Rectal smooth muscle tissue (tissue), 1 donor: ENCODE data around the gene LRP8.

Experiments
- H3K27ac ChIP-seq: one replicate; pipeline ENCODE4 v1.7.0; 2013; ENCODE audit warnings: low read depth, low read length, inconsistent platforms
- H3K27me3 ChIP-seq: one replicate; pipeline ENCODE4 v1.7.0; 2013; ENCODE audit warnings: low read length; ENCODE audit not compliant: control insufficient read depth, insufficient read depth
- H3K36me3 ChIP-seq: one replicate; pipeline ENCODE4 v1.7.0; 2013; ENCODE audit warnings: low read length; ENCODE audit not compliant: control insufficient read depth, insufficient read depth
- H3K4me1 ChIP-seq: one replicate; pipeline ENCODE4 v1.7.0; 2013; ENCODE audit warnings: low read length; ENCODE audit not compliant: control insufficient read depth, insufficient read depth
- H3K4me3 ChIP-seq: one replicate; pipeline ENCODE4 v1.7.0; 2013; ENCODE audit warnings: low read length
- H3K9ac ChIP-seq: one replicate; pipeline ENCODE4 v1.7.0; 2013; ENCODE audit warnings: low read length

Gene LRP8

GRCh38 chr1:53313556-53313955 is 14.3 kb downstream of the LRP8 start:
- Histone ChIP-seq H3K36me3 (no peaks in the 10 kb centered on the region), H3K27ac (no peak overlapping the region), H3K27me3 (no peaks in the 10 kb centered on the region), H3K4me1 (no peaks in the 10 kb centered on the region), H3K4me3 (no peak overlapping the region), H3K9ac (no peak overlapping the region)

DNA sequence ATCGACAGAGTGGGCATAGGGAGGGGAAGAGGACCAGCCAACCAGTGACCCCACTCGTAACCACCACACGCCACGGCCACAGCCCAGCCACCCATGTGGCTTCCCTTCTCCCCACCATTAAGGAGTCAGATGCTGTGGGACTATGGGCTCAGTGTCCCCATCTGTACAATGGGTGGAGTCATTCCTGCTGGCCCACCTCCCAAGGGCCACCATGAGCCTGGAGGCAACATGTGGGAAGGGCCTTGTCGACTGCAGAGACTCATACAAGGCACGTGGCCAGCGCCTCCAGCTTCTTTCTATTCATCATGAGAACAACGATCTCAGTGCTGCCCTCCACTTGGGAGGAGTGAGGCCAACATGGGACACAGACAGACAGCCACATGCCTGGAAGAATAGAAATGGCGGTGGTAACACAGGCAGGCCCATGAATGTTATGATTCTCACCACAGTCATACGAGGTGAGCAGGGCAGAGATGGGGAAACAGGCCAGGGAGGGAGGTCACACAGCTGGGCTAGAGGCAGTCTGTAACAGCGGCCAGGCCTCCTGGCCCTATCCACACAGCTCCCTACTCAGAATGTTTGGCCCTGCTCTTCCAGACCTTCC is 16.1 kb downstream of the LRP8 start:
- Histone ChIP-seq H3K36me3 (no peaks in the 10 kb centered on the region), H3K9ac (no peak overlapping the region), H3K27ac (no peak overlapping the region), H3K4me1 (no peaks in the 10 kb centered on the region), H3K27me3 (no peaks in the 10 kb centered on the region), H3K4me3 (no peak overlapping the region)

DNA sequence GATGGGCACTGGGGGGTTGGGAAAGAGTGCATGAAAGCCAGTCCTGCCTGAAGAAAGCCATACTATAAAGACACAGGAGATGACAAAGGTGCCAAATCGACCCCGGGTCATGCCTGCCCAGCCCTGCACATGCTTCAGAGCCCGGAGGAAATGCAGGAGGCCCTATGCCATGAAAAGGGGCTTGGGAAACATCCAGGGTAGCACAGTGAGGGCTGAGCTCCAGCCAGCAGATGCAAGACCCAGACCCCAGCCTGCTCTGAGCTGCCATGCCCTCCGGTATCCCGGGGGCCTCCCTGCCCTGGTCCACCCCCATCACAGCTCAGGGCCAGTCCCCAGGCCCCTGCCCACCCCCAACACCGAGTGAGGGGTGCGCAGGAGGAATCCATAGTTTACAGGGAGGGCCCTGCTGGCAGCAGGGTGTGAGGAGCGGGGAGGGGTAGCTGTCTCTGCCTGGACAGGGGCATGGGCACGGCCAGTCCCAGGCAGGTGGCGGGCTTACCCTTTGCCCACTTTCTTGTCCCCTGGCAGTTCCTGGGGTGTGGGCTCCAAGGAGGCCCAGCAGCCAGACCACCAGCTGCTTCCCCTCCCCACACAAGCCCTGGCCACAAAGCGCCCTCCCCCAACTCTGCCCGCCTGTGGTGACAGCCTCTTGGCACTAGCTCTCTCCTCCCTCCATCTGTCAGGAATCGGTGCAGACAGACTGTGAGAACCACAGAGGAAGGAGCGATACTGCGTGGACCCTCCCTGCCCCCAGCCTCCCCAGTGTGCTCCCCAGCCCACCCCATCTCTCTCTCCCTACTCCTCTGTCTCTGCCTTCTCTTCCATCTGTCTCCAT is 16.8 kb downstream of the LRP8 start:
- Histone ChIP-seq H3K4me1 (no peaks in the 10 kb centered on the region), H3K4me3 (no peak overlapping the region), H3K27ac (no peak overlapping the region)

DNA sequence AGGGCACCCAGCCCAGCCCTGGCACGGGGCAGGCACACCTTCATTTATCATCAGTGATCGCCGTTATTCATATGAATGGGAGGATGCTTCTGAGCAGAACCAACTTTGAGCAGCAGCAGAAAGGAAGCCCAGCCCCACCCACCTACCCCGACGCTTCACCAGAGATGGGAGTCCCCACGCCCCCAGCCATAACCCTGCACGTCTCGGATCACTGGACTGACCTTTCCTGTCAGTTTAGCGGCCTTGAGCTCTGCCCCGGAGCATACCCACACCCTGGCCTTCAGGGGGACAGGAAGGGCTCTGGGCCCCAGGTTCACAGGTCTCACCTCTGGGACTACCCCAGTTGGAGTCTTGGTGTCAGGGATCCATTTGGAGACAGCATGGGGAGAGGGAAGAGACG is 18.1 kb downstream of the LRP8 start:
- no peak overlapping the region for H3K9ac ChIP-seq
- no peaks in the 10 kb centered on the region for H3K36me3 ChIP-seq
- no peaks in the 10 kb centered on the region for H3K27me3 ChIP-seq
- no peak overlapping the region for H3K4me3 ChIP-seq
- H3K27ac ChIP-seq, result no peak overlapping the region
- H3K4me1 ChIP-seq, result no peaks in the 10 kb centered on the region

More for the DNA sequence above, 16.8 kb downstream of the LRP8 start:
- Histone ChIP-seq H3K9ac (no peak overlapping the region), H3K36me3 (no peaks in the 10 kb centered on the region), H3K27me3 (no peaks in the 10 kb centered on the region)

- no peaks in the 10 kb centered on the region for H3K4me1 ChIP-seq
- no peaks in the 10 kb centered on the region for H3K36me3 ChIP-seq
- H3K27ac ChIP-seq, result no peak overlapping the region
- H3K9ac ChIP-seq, result no peak overlapping the region
- H3K27me3 ChIP-seq, result no peaks in the 10 kb centered on the region
- no peak overlapping the region for H3K4me3 ChIP-seq
These were observed 19.4 kb downstream of the LRP8 start for GRCh38 chr1:53308506-53308905.

GRCh38 chr1:53307037-53307436 is 20.8 kb downstream of the LRP8 start:
- no peak overlapping the region for H3K27ac ChIP-seq
- H3K4me3 ChIP-seq, result no peak overlapping the region
- H3K9ac ChIP-seq, result no peak overlapping the region
- no peaks in the 10 kb centered on the region for H3K36me3 ChIP-seq
- H3K27me3 ChIP-seq, result no peaks in the 10 kb centered on the region
- no peaks in the 10 kb centered on the region for H3K4me1 ChIP-seq

- H3K4me3 ChIP-seq, result no peak overlapping the region
- H3K36me3 ChIP-seq, result no peaks in the 10 kb centered on the region
- H3K27me3 ChIP-seq, result no peaks in the 10 kb centered on the region
- H3K27ac ChIP-seq, result no peak overlapping the region
- H3K9ac ChIP-seq, result no peak overlapping the region
- H3K4me1 ChIP-seq, result no peaks in the 10 kb centered on the region
These were observed 21.7 kb downstream of the LRP8 start for GRCh38 chr1:53306168-53306567.

DNA sequence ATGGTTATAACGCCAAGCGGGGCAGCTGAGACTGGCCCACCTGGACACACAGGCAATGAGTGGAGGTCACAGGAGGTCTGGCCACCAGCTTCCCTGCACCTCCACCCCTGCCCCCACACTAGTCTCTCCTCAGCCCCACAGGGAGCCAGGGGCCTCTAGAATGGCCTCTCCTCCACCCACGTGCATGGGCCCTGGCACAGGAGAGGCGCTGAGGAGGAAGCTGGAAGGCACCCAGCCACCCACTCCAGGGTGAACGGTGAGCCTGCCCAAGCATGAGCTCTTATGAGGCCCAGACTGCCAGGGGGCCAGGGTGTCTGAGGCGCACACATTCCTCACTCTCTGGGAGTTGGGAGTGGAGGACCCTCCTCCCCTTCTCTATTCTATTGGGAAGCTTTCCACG is 22.2 kb downstream of the LRP8 start:
- H3K9ac ChIP-seq, result no peak overlapping the region
- no peaks in the 10 kb centered on the region for H3K27me3 ChIP-seq
- H3K36me3 ChIP-seq, result no peaks in the 10 kb centered on the region
- no peak overlapping the region for H3K4me3 ChIP-seq
- no peak overlapping the region for H3K27ac ChIP-seq
- H3K4me1 ChIP-seq, result no peaks in the 10 kb centered on the region

DNA sequence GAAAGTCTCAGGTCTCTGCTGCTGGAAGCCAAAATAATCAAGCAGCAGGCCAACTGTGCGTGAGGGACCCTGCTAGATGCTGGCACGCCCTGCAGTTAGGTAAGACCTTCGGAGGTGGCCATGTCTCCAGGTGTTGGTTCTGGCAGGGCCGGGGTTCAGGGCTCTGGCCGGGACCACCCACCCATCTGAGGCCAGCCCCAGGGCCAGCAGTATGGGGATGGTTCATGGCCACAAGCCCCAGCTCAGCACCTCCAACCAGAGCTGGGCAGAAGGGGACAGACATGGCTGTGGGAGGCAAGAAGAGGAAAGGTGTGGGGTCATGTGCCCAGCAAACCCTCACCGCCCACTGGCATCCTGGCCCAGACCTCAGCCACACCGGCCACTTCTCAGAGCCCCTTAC is 23.3 kb downstream of the LRP8 start:
- H3K9ac ChIP-seq, result no peak overlapping the region
- no peaks in the 10 kb centered on the region for H3K4me1 ChIP-seq
- H3K4me3 ChIP-seq, result no peak overlapping the region
- no peaks in the 10 kb centered on the region for H3K36me3 ChIP-seq
- H3K27me3 ChIP-seq, result no peaks in the 10 kb centered on the region
- H3K27ac ChIP-seq, result no peak overlapping the region

- Histone ChIP-seq H3K4me3 (no peak overlapping the region), H3K36me3 (no peaks in the 10 kb centered on the region), H3K4me1 (no peaks in the 10 kb centered on the region), H3K27me3 (no peaks in the 10 kb centered on the region), H3K27ac (no peak overlapping the region), H3K9ac (no peak overlapping the region)
These were observed 23.9 kb downstream of the LRP8 start for GRCh38 chr1:53303726-53304515.

DNA sequence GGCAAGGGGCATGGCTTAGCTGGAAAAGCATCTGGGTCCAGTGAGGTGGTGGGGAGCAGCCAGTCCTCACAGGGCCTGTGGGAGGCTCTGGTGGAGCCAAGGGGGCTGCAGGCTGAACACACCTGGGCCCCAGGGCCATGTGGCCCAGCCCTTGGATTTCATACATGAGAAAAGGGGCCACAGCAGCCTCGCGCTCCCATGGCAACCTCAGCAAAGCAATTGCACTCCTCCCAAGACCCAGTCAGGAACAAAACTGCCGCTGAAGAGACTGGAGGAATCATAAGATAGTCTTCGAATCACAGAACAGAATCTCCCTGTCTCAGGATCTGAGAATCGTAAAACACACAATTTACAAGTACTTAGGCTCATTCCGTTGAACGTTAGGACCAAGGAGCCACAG is 24.6 kb downstream of the LRP8 start:
- no peaks in the 10 kb centered on the region for H3K4me1 ChIP-seq

GRCh38 chr1:53299233-53299632 is 28.6 kb downstream of the LRP8 start:
- H3K4me1 ChIP-seq, result no peaks in the 10 kb centered on the region
- H3K9ac ChIP-seq, result no peak overlapping the region
- no peaks in the 10 kb centered on the region for H3K36me3 ChIP-seq
- no peak overlapping the region for H3K4me3 ChIP-seq
- H3K27ac ChIP-seq, result no peak overlapping the region
- no peaks in the 10 kb centered on the region for H3K27me3 ChIP-seq

More for the DNA sequence above, 24.6 kb downstream of the LRP8 start:
- Histone ChIP-seq H3K27ac (no peak overlapping the region), H3K27me3 (no peaks in the 10 kb centered on the region), H3K36me3 (no peaks in the 10 kb centered on the region), H3K4me3 (no peak overlapping the region), H3K9ac (no peak overlapping the region)
